Measurements from ENCODE around the gene MAPKAP1.

DNA sequence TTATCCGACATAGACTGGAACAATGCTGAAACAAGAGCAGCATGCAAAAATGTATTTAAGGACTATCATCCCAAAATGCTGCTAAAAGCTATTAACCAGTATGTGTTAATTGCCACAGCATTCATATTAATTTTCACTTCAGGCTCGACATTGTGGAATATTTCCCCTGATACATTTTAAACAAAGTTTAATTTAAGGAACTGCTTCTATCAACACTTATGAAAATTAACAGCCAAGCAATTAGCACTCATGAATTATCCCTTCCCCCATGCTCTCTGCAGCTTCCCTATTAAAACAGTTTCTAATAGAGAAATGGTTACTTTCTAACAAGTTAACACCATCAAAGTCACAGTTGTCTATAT is 54.8 kb downstream of the MAPKAP1 start:
- no peak for TF ChIP-seq POLR2AphosphoS5 (IDR thresholded peaks at IDR 0.05; ENCODE audit: low read depth)
- no peak for TF ChIP-seq EZH2 (IDR thresholded peaks at IDR 0.05; ENCODE audit: low read depth, unreplicated experiment)
- TF ChIP-seq, protein P1, sequence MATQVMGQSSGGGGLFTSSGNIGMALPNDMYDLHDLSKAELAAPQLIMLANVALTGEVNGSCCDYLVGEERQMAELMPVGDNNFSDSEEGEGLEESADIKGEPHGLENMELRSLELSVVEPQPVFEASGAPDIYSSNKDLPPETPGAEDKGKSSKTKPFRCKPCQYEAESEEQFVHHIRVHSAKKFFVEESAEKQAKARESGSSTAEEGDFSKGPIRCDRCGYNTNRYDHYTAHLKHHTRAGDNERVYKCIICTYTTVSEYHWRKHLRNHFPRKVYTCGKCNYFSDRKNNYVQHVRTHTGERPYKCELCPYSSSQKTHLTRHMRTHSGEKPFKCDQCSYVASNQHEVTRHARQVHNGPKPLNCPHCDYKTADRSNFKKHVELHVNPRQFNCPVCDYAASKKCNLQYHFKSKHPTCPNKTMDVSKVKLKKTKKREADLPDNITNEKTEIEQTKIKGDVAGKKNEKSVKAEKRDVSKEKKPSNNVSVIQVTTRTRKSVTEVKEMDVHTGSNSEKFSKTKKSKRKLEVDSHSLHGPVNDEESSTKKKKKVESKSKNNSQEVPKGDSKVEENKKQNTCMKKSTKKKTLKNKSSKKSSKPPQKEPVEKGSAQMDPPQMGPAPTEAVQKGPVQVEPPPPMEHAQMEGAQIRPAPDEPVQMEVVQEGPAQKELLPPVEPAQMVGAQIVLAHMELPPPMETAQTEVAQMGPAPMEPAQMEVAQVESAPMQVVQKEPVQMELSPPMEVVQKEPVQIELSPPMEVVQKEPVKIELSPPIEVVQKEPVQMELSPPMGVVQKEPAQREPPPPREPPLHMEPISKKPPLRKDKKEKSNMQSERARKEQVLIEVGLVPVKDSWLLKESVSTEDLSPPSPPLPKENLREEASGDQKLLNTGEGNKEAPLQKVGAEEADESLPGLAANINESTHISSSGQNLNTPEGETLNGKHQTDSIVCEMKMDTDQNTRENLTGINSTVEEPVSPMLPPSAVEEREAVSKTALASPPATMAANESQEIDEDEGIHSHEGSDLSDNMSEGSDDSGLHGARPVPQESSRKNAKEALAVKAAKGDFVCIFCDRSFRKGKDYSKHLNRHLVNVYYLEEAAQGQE (IDR thresholded peaks at IDR 0.05; ENCODE audit: unreplicated experiment), result no peak
- TF ChIP-seq, protein P2, sequence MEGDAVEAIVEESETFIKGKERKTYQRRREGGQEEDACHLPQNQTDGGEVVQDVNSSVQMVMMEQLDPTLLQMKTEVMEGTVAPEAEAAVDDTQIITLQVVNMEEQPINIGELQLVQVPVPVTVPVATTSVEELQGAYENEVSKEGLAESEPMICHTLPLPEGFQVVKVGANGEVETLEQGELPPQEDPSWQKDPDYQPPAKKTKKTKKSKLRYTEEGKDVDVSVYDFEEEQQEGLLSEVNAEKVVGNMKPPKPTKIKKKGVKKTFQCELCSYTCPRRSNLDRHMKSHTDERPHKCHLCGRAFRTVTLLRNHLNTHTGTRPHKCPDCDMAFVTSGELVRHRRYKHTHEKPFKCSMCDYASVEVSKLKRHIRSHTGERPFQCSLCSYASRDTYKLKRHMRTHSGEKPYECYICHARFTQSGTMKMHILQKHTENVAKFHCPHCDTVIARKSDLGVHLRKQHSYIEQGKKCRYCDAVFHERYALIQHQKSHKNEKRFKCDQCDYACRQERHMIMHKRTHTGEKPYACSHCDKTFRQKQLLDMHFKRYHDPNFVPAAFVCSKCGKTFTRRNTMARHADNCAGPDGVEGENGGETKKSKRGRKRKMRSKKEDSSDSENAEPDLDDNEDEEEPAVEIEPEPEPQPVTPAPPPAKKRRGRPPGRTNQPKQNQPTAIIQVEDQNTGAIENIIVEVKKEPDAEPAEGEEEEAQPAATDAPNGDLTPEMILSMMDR (conservative IDR thresholded peaks at IDR 0.05; ENCODE audit: low read depth in 2 of 2), result no peak
- TF ChIP-seq, protein P3, sequence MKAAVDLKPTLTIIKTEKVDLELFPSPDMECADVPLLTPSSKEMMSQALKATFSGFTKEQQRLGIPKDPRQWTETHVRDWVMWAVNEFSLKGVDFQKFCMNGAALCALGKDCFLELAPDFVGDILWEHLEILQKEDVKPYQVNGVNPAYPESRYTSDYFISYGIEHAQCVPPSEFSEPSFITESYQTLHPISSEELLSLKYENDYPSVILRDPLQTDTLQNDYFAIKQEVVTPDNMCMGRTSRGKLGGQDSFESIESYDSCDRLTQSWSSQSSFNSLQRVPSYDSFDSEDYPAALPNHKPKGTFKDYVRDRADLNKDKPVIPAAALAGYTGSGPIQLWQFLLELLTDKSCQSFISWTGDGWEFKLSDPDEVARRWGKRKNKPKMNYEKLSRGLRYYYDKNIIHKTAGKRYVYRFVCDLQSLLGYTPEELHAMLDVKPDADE (IDR thresholded peaks at IDR 0.05), result no peak
- TF ChIP-seq EZH2phosphoT487 (IDR thresholded peaks at IDR 0.05; ENCODE audit: unreplicated experiment), result no peak
- no peak for TF ChIP-seq JUNB (IDR thresholded peaks at IDR 0.05; ENCODE audit: unreplicated experiment)
- no peak for TF ChIP-seq CREB1 (CRISPR knock-in tag; IDR thresholded peaks at IDR 0.05; ENCODE audit: low read depth)
- no peak for TF ChIP-seq ZNF114 (CRISPR knock-in tag; IDR thresholded peaks at IDR 0.05)
- TF ChIP-seq STAT1 (IDR thresholded peaks at IDR 0.05; ENCODE audit: unreplicated experiment), result no peak
- TF ChIP-seq NANOG (IDR thresholded peaks at IDR 0.05; ENCODE audit: borderline replicate concordance), result no peak

Measured in GM23338 (cell line).